ENCODE measurements around the gene TANC1. TPM values are rescaled to one million over a fixed set of nuclear protein-coding genes. Genes with fewer than 3 reads are reported as not detected.

Gene TANC1
- total RNA-seq, 1 experiment from 2014 or later, result 26.5 TPM

- Histone ChIP-seq H3K4me3 (no peak overlapping the region), H3K36me3 (peaks cover 53% of the 10 kb centered on the region), H3K27me3 (replicated peaks) (no peaks in the 10 kb centered on the region), H3K9me3 (replicated peaks) (no peaks in the 10 kb centered on the region; the same call in 1 of the 2 replicates), H3K27ac (no peak overlapping the region), H3K4me1 (replicated peaks) (no peaks in the 10 kb centered on the region)
- DNase-seq (ENCODE audit: low read depth in 1 of 2, low spot score in 2 of 2), result no peak
Observed at GRCh38 chr2:159151198-159152127, 183.0 kb downstream of the TANC1 start.

GRCh38 chr2:159152128-159152778, 183.8 kb downstream of the TANC1 start:
- H3K9me3 ChIP-seq (replicated peaks), result no peaks in the 10 kb centered on the region; the same call in 1 of the 2 replicates
- DNase-seq (ENCODE audit: low read depth in 1 of 2, low spot score in 2 of 2), result no peak
- no peak overlapping the region for H3K27ac ChIP-seq

GRCh38 chr2:159153063-159153462, 184.6 kb downstream of the TANC1 start:
- no peak for DNase-seq (ENCODE audit: low read depth in 1 of 2, low spot score in 2 of 2)
- Histone ChIP-seq H3K4me1 (replicated peaks) (peaks cover 12% of the 10 kb centered on the region), H3K27ac (no peak overlapping the region), H3K9me3 (replicated peaks) (no peaks in the 10 kb centered on the region), H3K27me3 (replicated peaks) (no peaks in the 10 kb centered on the region), H3K36me3 (peaks cover 57% of the 10 kb centered on the region), H3K4me3 (no peak overlapping the region)

More at GRCh38 chr2:159152128-159152778, 183.8 kb downstream of the TANC1 start:
- no peaks in the 10 kb centered on the region for H3K27me3 ChIP-seq (replicated peaks)
- peaks cover 6% of the 10 kb centered on the region for H3K4me1 ChIP-seq (replicated peaks)
- H3K36me3 ChIP-seq, result peaks cover 60% of the 10 kb centered on the region
- H3K4me3 ChIP-seq, result no peak overlapping the region

- DNase-seq (ENCODE audit: low read depth in 1 of 2, low spot score in 2 of 2), result no peak
- Histone ChIP-seq H3K9me3 (replicated peaks) (no peaks in the 10 kb centered on the region), H3K4me1 (replicated peaks) (peaks cover 12% of the 10 kb centered on the region), H3K27me3 (replicated peaks) (no peaks in the 10 kb centered on the region), H3K4me3 (no peak overlapping the region), H3K36me3 (peaks cover 58% of the 10 kb centered on the region), H3K27ac (no peak overlapping the region)
Observed at GRCh38 chr2:159153463-159153862, 185.0 kb downstream of the TANC1 start.

- Histone ChIP-seq H3K27me3 (replicated peaks) (no peaks in the 10 kb centered on the region), H3K36me3 (peaks cover 63% of the 10 kb centered on the region), H3K27ac (no peak overlapping the region), H3K9me3 (replicated peaks) (no peaks in the 10 kb centered on the region), H3K4me3 (no peak overlapping the region), H3K4me1 (replicated peaks) (peaks cover 12% of the 10 kb centered on the region)
- DNase-seq (ENCODE audit: low read depth in 1 of 2, low spot score in 2 of 2), result no peak
Observed at GRCh38 chr2:159153951-159154350, 185.5 kb downstream of the TANC1 start.

GRCh38 chr2:159154366-159154765, 185.9 kb downstream of the TANC1 start:
- Histone ChIP-seq H3K9me3 (replicated peaks) (no peaks in the 10 kb centered on the region), H3K27me3 (replicated peaks) (no peaks in the 10 kb centered on the region), H3K36me3 (peaks cover 63% of the 10 kb centered on the region), H3K4me1 (replicated peaks) (peaks cover 12% of the 10 kb centered on the region), H3K4me3 (no peak overlapping the region), H3K27ac (no peak overlapping the region)
- no peak for DNase-seq (ENCODE audit: low read depth in 1 of 2, low spot score in 2 of 2)

GRCh38 chr2:159155320-159155719, 186.9 kb downstream of the TANC1 start:
- Histone ChIP-seq H3K27me3 (replicated peaks) (no peaks in the 10 kb centered on the region), H3K36me3 (peaks cover 54% of the 10 kb centered on the region), H3K9me3 (replicated peaks) (no peaks in the 10 kb centered on the region), H3K4me3 (no peak overlapping the region), H3K27ac (no peak overlapping the region), H3K4me1 (replicated peaks) (peaks cover 12% of the 10 kb centered on the region)
- no peak for DNase-seq (ENCODE audit: low read depth in 1 of 2, low spot score in 2 of 2)

GRCh38 chr2:159155791-159156190, 187.4 kb downstream of the TANC1 start:
- Histone ChIP-seq H3K27ac (no peak overlapping the region), H3K4me1 (replicated peaks) (peaks cover 12% of the 10 kb centered on the region)

GRCh38 chr2:159156834-159157233, 188.4 kb downstream of the TANC1 start:
- DNase-seq (ENCODE audit: low read depth in 1 of 2, low spot score in 2 of 2), result no peak
- no peaks in the 10 kb centered on the region for H3K9me3 ChIP-seq (replicated peaks)

More at GRCh38 chr2:159155791-159156190, 187.4 kb downstream of the TANC1 start:
- Histone ChIP-seq H3K27me3 (replicated peaks) (no peaks in the 10 kb centered on the region), H3K4me3 (no peak overlapping the region), H3K9me3 (replicated peaks) (no peaks in the 10 kb centered on the region), H3K36me3 (peaks cover 53% of the 10 kb centered on the region)
- no peak for DNase-seq (ENCODE audit: low read depth in 1 of 2, low spot score in 2 of 2)

GRCh38 chr2:159157361-159158209, 189.1 kb downstream of the TANC1 start:
- Histone ChIP-seq H3K9me3 (replicated peaks) (no peaks in the 10 kb centered on the region), H3K36me3 (peaks cover 56% of the 10 kb centered on the region), H3K27ac (no peak overlapping the region), H3K4me3 (no peak overlapping the region), H3K4me1 (replicated peaks) (peaks cover 12% of the 10 kb centered on the region), H3K27me3 (replicated peaks) (no peaks in the 10 kb centered on the region)
- peak in 1 of 2 experiments; percentile 48 for DNase-seq (ENCODE audit: low read depth in 1 of 2, low spot score in 2 of 2)

More at GRCh38 chr2:159156834-159157233, 188.4 kb downstream of the TANC1 start:
- Histone ChIP-seq H3K4me1 (replicated peaks) (peaks cover 12% of the 10 kb centered on the region), H3K36me3 (peaks cover 52% of the 10 kb centered on the region), H3K27ac (no peak overlapping the region), H3K27me3 (replicated peaks) (no peaks in the 10 kb centered on the region), H3K4me3 (no peak overlapping the region)

- no peaks in the 10 kb centered on the region for H3K27me3 ChIP-seq (replicated peaks)
- no peak for DNase-seq (ENCODE audit: low read depth in 1 of 2, low spot score in 2 of 2)
Observed at GRCh38 chr2:159160412-159160811, 192.0 kb downstream of the TANC1 start.

GRCh38 chr2:159160954-159161353, 192.5 kb downstream of the TANC1 start:
- peaks cover 69% of the 10 kb centered on the region for H3K36me3 ChIP-seq

More at GRCh38 chr2:159160412-159160811, 192.0 kb downstream of the TANC1 start:
- Histone ChIP-seq H3K4me1 (replicated peaks) (peaks cover 12% of the 10 kb centered on the region), H3K36me3 (peaks cover 68% of the 10 kb centered on the region), H3K27ac (no peak overlapping the region), H3K9me3 (replicated peaks) (no peaks in the 10 kb centered on the region), H3K4me3 (no peak overlapping the region)

GRCh38 chr2:159163930-159164329, 195.5 kb downstream of the TANC1 start:
- peaks cover 59% of the 10 kb centered on the region for H3K36me3 ChIP-seq
- no peak overlapping the region for H3K4me3 ChIP-seq
- H3K27me3 ChIP-seq (replicated peaks), result no peaks in the 10 kb centered on the region
- H3K4me1 ChIP-seq (replicated peaks), result no peaks in the 10 kb centered on the region
- H3K9me3 ChIP-seq (replicated peaks), result no peaks in the 10 kb centered on the region
- no peak overlapping the region for H3K27ac ChIP-seq
- no peak for DNase-seq (ENCODE audit: low read depth in 1 of 2, low spot score in 2 of 2)

More at GRCh38 chr2:159160954-159161353, 192.5 kb downstream of the TANC1 start:
- Histone ChIP-seq H3K9me3 (replicated peaks) (no peaks in the 10 kb centered on the region), H3K4me3 (no peak overlapping the region), H3K4me1 (replicated peaks) (peaks cover 12% of the 10 kb centered on the region), H3K27ac (no peak overlapping the region), H3K27me3 (replicated peaks) (no peaks in the 10 kb centered on the region)
- DNase-seq (ENCODE audit: low read depth in 1 of 2, low spot score in 2 of 2), result no peak

Data from SJSA1 (cell line).